HG03521 (cell line): ENCODE measurements around the gene TPSG1.
"Not testable (repeated sequence)": the region's sequence is repeated elsewhere in the genome, so short reads cannot be mapped to it uniquely, and the experiment has no call there.

ENCODE experiments used
- ATAC-seq: cut with Tn5 transposase; IDR thresholded peaks from one replicate; pipeline ENCODE4 v1.9.1; 2021; ENCODE audit warnings: mild to moderate bottlenecking, moderate library complexity; ENCODE audit not compliant: unreplicated experiment

TPSG1 gene

GRCh38 chr16:1225051-1225451 is at the start of gene TPSG1:
Gene TPSG1, minus strand, starts transcription at chr16:1225268. Its CDS starts 16 bp downstream, at chr16:1225252.
- ATAC-seq: no peak

- no peak for ATAC-seq
Measured at GRCh38 chr16:1274767-1275166, 49.7 kb upstream of the TPSG1 start.

- no peak for ATAC-seq
Measured at GRCh38 chr16:1273816-1274215, 48.7 kb upstream of the TPSG1 start.

- no peak for ATAC-seq
Measured at GRCh38 chr16:1272453-1273198, 47.6 kb upstream of the TPSG1 start.

- ATAC-seq: not testable (repeated sequence)
Measured at GRCh38 chr16:1271724-1272413, 46.8 kb upstream of the TPSG1 start.

- ATAC-seq: no peak
Measured at GRCh38 chr16:1271380-1271723, 46.3 kb upstream of the TPSG1 start.

GRCh38 chr16:1269418-1269817 is 44.4 kb upstream of the TPSG1 start:
- ATAC-seq: not testable (repeated sequence)

- no peak for ATAC-seq
Measured at GRCh38 chr16:1265826-1266225, 40.8 kb upstream of the TPSG1 start.

GRCh38 chr16:1265090-1265630 is 40.1 kb upstream of the TPSG1 start:
- no peak for ATAC-seq

- no peak for ATAC-seq
Measured at GRCh38 chr16:1264345-1265089, 39.4 kb upstream of the TPSG1 start.

- no peak for ATAC-seq
Measured at GRCh38 chr16:1263591-1264344, 38.7 kb upstream of the TPSG1 start.

- no peak for ATAC-seq
Measured at GRCh38 chr16:1262846-1263221, 37.8 kb upstream of the TPSG1 start.

- no peak for ATAC-seq
Measured at GRCh38 chr16:1262210-1262845, 37.3 kb upstream of the TPSG1 start.

GRCh38 chr16:1261131-1261892 is 36.2 kb upstream of the TPSG1 start:
- no peak for ATAC-seq

- ATAC-seq: no peak
Measured at GRCh38 chr16:1260101-1260680, 35.1 kb upstream of the TPSG1 start.

GRCh38 chr16:1259760-1260068 is 34.6 kb upstream of the TPSG1 start:
- ATAC-seq: no peak

GRCh38 chr16:1258906-1259759 is 34.1 kb upstream of the TPSG1 start:
- no peak for ATAC-seq

GRCh38 chr16:1258225-1258600 is 33.1 kb upstream of the TPSG1 start:
- ATAC-seq: no peak
